ENCODE data around the gene PHAF1. TPM values are rescaled to one million over a fixed set of nuclear protein-coding genes. Genes with fewer than 3 reads are reported as not detected.

Gene PHAF1
- total and polyA plus RNA-seq, 2 of the 13 experiments (the other 11 are each of a cell fraction or from before 2014, with no cell fraction given) = 48.3 to 174 TPM

- TF ChIP-seq, protein P1, sequence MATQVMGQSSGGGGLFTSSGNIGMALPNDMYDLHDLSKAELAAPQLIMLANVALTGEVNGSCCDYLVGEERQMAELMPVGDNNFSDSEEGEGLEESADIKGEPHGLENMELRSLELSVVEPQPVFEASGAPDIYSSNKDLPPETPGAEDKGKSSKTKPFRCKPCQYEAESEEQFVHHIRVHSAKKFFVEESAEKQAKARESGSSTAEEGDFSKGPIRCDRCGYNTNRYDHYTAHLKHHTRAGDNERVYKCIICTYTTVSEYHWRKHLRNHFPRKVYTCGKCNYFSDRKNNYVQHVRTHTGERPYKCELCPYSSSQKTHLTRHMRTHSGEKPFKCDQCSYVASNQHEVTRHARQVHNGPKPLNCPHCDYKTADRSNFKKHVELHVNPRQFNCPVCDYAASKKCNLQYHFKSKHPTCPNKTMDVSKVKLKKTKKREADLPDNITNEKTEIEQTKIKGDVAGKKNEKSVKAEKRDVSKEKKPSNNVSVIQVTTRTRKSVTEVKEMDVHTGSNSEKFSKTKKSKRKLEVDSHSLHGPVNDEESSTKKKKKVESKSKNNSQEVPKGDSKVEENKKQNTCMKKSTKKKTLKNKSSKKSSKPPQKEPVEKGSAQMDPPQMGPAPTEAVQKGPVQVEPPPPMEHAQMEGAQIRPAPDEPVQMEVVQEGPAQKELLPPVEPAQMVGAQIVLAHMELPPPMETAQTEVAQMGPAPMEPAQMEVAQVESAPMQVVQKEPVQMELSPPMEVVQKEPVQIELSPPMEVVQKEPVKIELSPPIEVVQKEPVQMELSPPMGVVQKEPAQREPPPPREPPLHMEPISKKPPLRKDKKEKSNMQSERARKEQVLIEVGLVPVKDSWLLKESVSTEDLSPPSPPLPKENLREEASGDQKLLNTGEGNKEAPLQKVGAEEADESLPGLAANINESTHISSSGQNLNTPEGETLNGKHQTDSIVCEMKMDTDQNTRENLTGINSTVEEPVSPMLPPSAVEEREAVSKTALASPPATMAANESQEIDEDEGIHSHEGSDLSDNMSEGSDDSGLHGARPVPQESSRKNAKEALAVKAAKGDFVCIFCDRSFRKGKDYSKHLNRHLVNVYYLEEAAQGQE (IDR thresholded peaks at IDR 0.05; ENCODE audit: borderline replicate concordance in 1 of 2, low read depth in 1 of 2, low read length in 2 of 2) = 0 out of 4 replicates have a peak, but pooled peaks of 1 of the 2 experiments have one; percentile 10
- TF ChIP-seq HNRNPL (IDR thresholded peaks at IDR 0.05; ENCODE audit: low read depth, low read length) = 0 out of 2 replicates have a peak, but pooled peaks have one; percentile 24
- TF ChIP-seq ZNF790 (CRISPR knock-in tag; IDR thresholded peaks at IDR 0.05; ENCODE audit: borderline replicate concordance) = 0 out of 2 replicates have a peak, but pooled peaks have one; percentile 66
- TF ChIP-seq ZHX2 (IDR thresholded peaks at IDR 0.05; ENCODE audit: low read depth) = 0 out of 2 replicates have a peak, but pooled peaks have one; percentile 42
- TF ChIP-seq ZHX2 (CRISPR knock-in tag; IDR thresholded peaks at IDR 0.05; ENCODE audit: borderline replicate concordance) = no peak
- no peak for TF ChIP-seq ZNF496 (CRISPR knock-in tag; IDR thresholded peaks at IDR 0.05; ENCODE audit: insufficient replicate concordance)
- peak; percentile 16; the same call in 1 of the 2 replicates for TF ChIP-seq THAP9 (CRISPR knock-in tag; IDR thresholded peaks at IDR 0.05; ENCODE audit: borderline replicate concordance)
- TF ChIP-seq STAG1 (CRISPR knock-in tag; IDR thresholded peaks at IDR 0.05) = peak; percentile 44; the same call in 1 of the 2 replicates
- TF ChIP-seq MAF1 (CRISPR knock-in tag; IDR thresholded peaks at IDR 0.05; ENCODE audit: borderline replicate concordance) = no peak
- 0 out of 2 replicates have a peak, but pooled peaks have one; percentile 43 for TF ChIP-seq ARHGAP35 (CRISPR knock-in tag; IDR thresholded peaks at IDR 0.05; ENCODE audit: borderline replicate concordance)
- TF ChIP-seq HOXA5 (CRISPR knock-in tag; IDR thresholded peaks at IDR 0.05) = peak; percentile 37; the same call in 1 of the 2 replicates
- TF ChIP-seq NFYB (CRISPR knock-in tag; IDR thresholded peaks at IDR 0.05) = no peak
- no peak for TF ChIP-seq ZNF446 (CRISPR knock-in tag; IDR thresholded peaks at IDR 0.05)
- no peak for TF ChIP-seq ESRRA (CRISPR knock-in tag; IDR thresholded peaks at IDR 0.05; ENCODE audit: low read depth)
- 0 out of 2 replicates have a peak, but pooled peaks have one; percentile 2 for TF ChIP-seq ZZZ3 (CRISPR knock-in tag; IDR thresholded peaks at IDR 0.05; ENCODE audit: borderline replicate concordance)
These were observed 60.0 kb downstream of the PHAF1 start (continued) for GRCh38 chr16:67169642-67170167.

Data from HepG2 (cell line).